ENCODE results near the gene ZCCHC24. TPM values are rescaled to one million over a fixed set of nuclear protein-coding genes. Genes with fewer than 3 reads are reported as not detected.

The ZCCHC24 gene
- total and polyA plus RNA-seq, 2 of the 8 experiments (the other 6 are each of a cell fraction or from before 2014, with no cell fraction given): 3.9 to 6.9 TPM

GRCh38 chr10:79355420-79356017 is 89.9 kb downstream of the ZCCHC24 start (continued):
- TF ChIP-seq CHD7 (IDR thresholded peaks at IDR 0.05; ENCODE audit: insufficient replicate concordance, low read length) (no peak), YY1 (IDR thresholded peaks at IDR 0.05; ENCODE audit: low read depth, low read length) (no peak), BACH1 (IDR thresholded peaks at IDR 0.05; ENCODE audit: low read length) (no peak), JUN (IDR thresholded peaks at IDR 0.05; ENCODE audit: low read depth, low read length) (no peak), MAFK (IDR thresholded peaks at IDR 0.05; ENCODE audit: low read depth, low read length) (no peak), GABPA (IDR thresholded peaks at IDR 0.05; ENCODE audit: borderline replicate concordance, insufficient read depth, low read length) (no peak), SIN3A (conservative IDR thresholded peaks at IDR 0.05 in 1 of 2, IDR thresholded peaks at IDR 0.05 in 1 of 2; ENCODE audit: low read depth in 1 of 2, low read length in 2 of 2) (no peak), POLR2AphosphoS5 (IDR thresholded peaks at IDR 0.05; ENCODE audit: low read depth, low read length) (no peak; the same call in 1 of the 2 replicates), CREB1 (IDR thresholded peaks at IDR 0.05) (no peak)
